GM19395 (cell line): Measurements from ENCODE around the gene MRM1.
A peak's percentile ranks its signal among the peaks of the same experiment; 100 is the strongest.
"Not testable (repeated sequence)": the region's sequence is repeated elsewhere in the genome, so short reads cannot be mapped to it uniquely, and the experiment has no call there.

Experiments
- ATAC-seq: cut with Tn5 transposase; IDR thresholded peaks from one replicate; pipeline ENCODE4 v1.9.1; 2021; ENCODE audit warnings: mild to moderate bottlenecking, moderate library complexity; ENCODE audit not compliant: unreplicated experiment

Gene MRM1

GRCh38 chr17:36600465-36600864 lies 918 bp upstream of the MRM1 start:
- no peak for ATAC-seq

DNA sequence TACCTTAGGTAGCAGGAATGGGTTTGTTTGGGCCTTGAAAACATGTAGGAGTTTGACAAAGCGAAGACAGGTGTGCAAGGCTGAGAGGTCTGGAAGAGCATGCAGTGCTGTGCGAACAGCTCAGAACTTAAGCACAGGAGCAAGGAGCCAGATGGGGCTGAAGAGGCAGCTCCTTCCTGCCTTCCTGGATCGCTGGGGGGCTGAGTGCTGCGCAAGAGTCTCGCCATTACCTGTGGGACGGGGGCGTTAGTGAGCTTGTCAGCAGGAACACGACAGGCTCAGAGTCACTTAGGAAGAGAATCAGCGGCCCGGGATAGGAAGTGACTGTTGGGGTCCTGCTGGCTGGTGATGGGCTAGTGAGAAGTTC lies 464 bp upstream of the MRM1 start:
- peak; percentile 10 for ATAC-seq

DNA sequence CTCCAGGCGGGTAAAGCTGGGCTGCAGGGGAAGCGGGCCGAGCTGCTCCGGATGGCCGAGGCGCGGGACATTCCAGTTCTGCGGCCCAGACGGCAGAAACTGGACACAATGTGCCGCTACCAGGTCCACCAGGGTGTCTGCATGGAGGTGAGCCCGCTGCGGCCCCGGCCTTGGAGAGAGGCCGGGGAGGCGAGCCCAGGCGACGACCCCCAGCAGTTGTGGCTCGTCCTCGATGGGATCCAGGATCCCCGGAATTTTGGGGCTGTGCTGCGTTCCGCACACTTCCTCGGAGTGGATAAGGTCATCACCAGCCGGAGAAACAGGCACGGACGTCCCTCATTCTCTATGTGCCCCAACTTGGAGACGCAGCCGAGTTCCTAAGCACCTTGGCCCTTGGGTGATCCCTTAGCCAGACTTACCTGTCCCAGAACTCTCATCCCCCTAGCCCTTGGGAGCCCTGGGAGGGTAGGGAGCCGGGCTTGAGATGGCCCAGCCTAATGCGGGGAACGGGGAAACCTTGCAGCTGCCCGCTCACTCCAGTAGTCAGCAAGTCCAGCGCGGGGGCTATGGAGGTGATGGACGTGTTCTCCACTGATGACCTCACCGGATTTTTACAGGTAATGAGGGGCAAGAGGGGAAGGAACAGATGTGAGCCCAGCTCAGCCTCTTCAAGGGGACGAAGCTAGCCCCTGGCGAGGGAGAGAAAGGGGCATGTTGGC lies 806 bp downstream of the MRM1 start:
- no peak for ATAC-seq

- no peak for ATAC-seq
These were observed 1.6 kb downstream of the MRM1 start for GRCh38 chr17:36602924-36603384.

- not testable (repeated sequence) for ATAC-seq
These were observed 3.6 kb downstream of the MRM1 start for GRCh38 chr17:36605028-36605427.

- no peak for ATAC-seq
These were observed 6.9 kb downstream of the MRM1 start for GRCh38 chr17:36608280-36608679.

DNA sequence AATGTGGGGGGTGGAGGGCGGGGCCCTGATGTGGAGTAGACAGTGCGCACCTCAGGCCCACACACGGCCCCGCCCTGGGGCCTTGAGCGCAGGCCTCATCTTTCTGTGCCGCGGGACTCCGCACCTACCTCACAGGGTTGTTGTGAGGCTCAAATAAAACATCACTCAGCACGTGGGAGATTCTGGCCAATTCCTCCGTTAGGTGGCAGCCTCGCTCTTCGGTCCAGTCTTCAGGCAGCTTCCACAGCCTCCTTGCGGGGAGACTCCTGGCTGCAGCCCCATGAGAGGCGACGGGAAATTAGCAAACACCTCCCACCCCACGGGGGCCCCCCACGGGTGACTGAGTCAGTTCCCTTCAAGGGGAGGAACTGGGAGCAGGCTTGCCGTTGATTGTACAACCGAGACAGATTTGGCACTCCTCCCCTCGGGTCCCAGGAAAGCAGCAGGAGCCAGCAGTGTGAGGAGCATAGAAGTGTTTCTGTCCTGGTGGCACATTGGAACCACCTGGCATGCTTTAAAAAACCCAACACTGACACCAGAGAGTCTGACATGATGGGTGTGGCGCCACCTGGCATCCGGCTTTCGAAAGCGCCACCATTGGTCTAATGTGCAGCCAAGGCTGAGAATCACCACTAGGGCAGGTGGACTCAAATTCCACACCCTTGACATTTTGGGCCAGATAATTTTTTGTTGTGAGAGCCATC lies 7.6 kb downstream of the MRM1 start:
- no peak for ATAC-seq

DNA sequence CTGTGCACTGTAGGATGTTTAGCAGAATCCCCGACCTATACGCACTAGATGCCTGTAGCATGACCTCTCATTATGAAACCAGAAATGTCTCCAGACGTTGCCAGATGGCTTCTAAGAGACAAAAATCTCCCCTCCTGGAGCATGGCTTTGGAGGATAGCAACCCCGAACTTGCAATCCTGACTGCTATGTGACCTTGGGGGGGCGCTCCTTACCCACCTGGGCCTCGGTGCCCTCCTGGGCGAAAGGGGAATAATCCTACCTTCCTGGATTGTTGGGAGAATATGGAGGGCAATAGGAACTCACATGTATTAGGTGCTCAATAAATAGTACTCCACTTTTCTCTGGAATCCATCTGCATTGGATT lies 8.1 kb downstream of the MRM1 start:
- no peak for ATAC-seq

- no peak for ATAC-seq
These were observed 9.1 kb downstream of the MRM1 start for GRCh38 chr17:36610474-36610873.

DNA sequence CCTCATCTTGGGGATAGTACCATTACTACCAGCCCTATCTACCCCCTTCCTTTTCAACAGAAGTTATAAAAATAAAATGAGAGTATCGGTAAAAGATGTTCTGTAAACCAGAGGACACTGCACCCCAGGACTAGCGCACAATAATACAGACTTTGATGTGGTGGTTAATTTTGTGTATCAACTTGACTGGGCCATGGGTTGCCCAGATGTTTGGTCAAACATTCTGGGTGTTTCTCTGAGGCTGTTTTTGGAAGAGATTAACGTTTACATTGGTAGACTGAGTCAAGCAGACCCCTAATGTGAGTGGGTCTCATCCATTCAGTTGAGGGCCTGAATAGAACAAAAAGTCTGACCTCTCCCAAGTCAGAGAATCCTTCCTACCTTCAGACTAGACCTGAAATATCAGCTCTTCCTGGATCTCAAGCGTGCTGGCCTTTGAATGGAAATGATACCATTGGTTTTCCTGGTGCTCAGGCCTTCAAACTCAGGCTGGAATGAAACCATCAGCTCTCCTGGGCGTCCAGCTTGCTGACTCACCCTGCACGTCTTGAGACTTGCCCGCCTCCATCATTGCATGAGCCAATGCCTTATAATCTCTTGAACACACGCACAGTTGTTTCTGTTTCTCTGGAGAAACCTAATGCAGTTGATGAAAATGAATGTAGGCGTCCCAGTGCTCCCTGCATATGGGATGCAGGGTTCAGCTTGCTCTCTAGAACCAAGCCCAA lies 10.1 kb downstream of the MRM1 start:
- ATAC-seq: no peak

DNA sequence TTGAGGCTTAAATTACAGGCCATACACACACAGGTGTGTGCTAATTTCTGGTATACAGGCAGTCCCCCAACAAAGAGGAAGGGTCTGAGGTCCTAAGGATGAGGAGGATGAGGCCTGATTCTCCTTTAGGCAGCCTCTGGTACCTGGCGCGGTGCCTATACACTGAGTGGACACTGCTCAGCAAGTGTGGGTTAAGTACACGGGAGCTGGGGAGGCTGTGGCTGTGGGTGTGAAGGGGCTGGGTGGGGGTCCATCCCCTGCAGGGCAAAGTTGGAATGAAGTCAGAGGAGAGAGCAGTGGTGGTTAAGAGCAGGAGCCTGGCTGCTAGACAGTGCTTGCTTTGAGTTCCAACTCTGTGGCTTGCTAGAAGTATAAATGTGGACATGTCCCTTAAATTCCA lies 10.9 kb downstream of the MRM1 start:
- no peak for ATAC-seq

DNA sequence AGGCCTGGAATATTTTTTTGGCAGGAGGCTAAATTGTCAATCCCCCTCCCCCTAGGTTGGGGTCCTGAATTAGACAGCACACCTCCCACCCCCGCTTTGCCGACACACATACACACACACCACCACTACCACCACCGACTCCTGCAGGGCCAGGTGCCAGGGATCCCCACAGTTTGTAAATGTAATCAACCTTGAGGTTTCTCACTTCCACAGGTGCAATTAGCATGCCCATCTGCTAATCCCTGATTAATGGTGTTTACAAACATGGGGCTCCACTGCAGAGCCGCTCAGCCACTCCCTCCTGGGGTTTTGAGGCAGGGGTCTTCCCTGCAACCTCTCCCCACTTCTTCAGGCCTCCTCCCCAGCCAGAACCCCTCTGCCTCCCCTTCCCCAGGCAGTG lies 11.8 kb downstream of the MRM1 start:
- no peak for ATAC-seq

GRCh38 chr17:36614081-36614480 lies 12.7 kb downstream of the MRM1 start:
- ATAC-seq: no peak

DNA sequence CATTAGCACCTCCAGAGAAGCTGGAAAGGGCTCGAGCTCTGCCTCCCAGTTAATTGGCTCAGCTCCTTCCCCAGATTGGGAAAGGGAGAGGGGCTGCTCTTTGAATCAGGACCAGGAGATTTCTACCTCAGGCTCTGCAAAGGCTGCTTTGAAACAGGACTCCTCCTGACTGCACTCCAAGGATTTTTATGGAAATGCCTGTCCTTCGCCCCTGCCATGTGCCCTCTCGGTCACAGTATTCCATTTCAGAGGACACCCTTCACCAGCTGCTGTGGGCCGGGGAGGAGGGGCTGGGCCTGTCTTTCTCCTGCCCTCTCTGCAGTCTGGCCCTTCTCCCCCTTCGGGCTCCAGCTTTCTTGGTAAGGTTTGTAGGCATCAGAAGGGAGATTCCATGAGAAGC lies 13.6 kb downstream of the MRM1 start:
- no peak for ATAC-seq

DNA sequence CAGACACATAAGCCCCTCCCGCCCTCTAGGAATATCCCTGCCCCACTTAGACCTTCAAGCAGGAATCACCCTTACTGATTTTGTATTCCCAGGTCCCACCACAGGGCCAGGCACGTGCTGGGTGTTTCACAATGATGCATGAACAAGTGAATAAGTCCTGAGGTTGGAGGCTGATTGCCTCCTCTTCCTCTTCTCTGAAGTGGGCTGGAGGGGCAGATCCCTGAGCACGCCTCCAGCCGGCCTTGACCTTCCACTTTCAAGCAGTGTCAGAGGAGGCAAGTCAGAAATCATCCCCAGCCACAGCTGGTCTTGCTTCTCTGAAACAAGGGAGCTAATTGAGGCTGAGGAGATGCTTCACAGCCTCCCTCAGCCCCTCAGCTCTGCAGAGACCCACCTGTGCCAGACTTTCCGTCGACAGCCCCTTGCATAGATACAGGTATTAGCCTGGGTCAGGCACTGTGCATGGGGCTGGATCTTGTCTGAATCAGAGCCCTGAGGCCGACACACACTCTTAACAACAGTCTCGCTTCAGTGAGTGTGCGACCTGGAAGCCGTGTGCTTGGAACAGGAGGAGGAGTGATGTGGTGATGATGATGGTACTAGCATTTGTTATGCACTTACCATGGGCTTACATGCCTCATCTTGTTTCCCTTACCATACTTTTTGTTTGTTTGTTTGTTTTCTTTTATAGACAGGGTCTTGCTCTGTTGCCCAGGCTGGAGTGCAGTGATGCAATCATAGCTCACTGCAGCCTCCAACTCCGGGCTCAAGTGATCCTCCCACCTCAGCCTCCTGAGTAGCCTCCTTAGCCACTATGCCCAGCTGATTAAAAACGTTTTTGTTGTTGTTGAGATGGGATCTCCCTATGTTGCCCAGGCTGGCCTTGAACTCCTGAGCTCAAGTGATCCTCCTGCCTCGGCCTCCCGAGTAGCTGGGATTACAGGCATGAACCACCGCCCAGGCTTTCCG lies 15.0 kb downstream of the MRM1 start:
- ATAC-seq: no peak

DNA sequence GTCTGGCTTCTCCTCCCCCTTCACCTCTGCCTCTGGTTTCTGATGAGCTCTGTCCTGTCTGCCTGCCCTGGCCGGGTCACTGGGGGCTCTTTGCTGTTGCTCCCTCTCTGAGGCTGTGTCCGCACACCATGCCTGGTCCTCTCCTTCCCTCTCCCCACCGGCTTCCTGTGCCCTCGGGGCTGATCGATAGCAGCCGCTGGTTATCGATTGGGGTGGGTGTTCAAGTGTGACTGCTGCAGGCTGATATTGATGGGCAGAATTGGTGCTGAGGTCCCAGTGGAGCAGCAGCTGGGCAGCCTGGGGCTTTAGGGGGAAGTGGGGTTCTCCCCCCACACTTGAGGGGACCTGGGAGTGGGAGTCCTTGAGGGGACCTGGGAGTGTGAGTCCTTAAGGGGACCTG lies 16.4 kb downstream of the MRM1 start:
- ATAC-seq: no peak

- ATAC-seq: no peak
These were observed 21.9 kb downstream of the MRM1 start for GRCh38 chr17:36623281-36623680.

DNA sequence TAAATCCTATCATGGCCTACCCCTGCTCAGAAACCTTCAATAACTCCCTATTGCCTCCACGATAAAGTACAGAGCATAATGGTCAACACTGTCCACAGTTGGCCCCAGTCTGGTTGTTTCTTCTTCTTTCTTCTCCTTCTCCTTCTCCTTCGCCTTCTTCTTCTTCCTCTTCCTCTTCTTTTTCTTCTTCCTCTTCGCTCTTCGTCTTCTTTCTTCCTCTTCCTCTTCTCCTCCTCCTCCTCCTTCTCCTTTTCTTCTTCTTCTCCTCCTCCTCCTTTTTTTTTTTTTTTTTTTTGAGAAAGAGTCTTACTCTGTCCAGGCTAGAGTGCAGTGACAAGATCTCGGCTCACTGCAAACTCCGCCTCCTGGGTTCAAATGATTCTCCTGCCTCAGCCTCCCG lies 23.8 kb downstream of the MRM1 start:
- ATAC-seq: no peak

- no peak for ATAC-seq
These were observed 25.7 kb downstream of the MRM1 start for GRCh38 chr17:36627101-36627500.

DNA sequence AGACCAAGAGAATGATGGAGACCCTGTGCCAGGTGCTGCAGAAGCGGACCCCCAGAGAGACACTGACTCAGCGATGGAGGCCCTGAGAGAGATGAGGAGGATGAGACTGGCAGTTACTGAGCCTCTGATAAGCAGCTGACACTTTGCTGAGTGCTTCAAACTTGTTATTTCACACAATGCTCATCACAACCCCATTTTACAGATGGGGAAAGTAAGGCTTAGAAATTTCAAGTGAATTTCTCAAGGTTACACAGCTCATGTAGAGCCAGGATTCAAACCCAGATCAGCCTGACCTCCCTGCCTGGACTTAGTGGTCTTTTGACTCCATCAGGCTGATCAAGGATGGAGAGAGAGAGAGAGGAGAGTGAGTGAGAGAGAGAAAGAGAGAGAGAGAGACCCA lies 27.2 kb downstream of the MRM1 start:
- no peak for ATAC-seq
